Kidney (tissue), 14 donors: Measurements from ENCODE around the gene ERC2. TPM values are rescaled to one million over a fixed set of nuclear protein-coding genes. Genes with fewer than 3 reads are reported as not detected.
A peak's percentile ranks its signal among the peaks of the same experiment; 100 is the strongest.

Experiments
- DNase-seq, 5 donors: peaks; one replicate each; pipeline ENCODE4 v3.0.0-alpha.2; 2013 to 2020
- FAIRE-seq: peaks from 2 replicates; lab custom pipeline; 2012; peaks lifted over from hg19 to GRCh38; lab: Jason Lieb, UNC
- H3K27ac ChIP-seq, 2 donors: one replicate each; pipeline ENCODE4 v1.7.0; 2013; ENCODE audit warnings: low read depth in 2 of 2, low read length in 2 of 2, inconsistent platforms in 1 of 2
- H3K27me3 ChIP-seq: one replicate; pipeline ENCODE4 v1.7.1; 2013; ENCODE audit warnings: low read length, inconsistent platforms; ENCODE audit not compliant: control insufficient read depth, insufficient read depth
- H3K36me3 ChIP-seq, 3 donors: one replicate each; pipeline versions ENCODE4 v1.7.0 to v1.7.1; 2013; ENCODE audit warnings: low read length in 3 of 3, control low read depth in 1 of 3, inconsistent platforms in 1 of 3; ENCODE audit not compliant: insufficient read depth in 3 of 3, control insufficient read depth in 2 of 3
- H3K4me1 ChIP-seq, 3 donors: one replicate each; pipeline versions ENCODE4 v1.7.0 to v1.7.1; 2013; ENCODE audit warnings: low read length in 3 of 3, inconsistent platforms in 1 of 3, low read depth in 1 of 3; ENCODE audit not compliant: control insufficient read depth in 2 of 3, insufficient read depth in 2 of 3
- H3K4me3 ChIP-seq, 3 donors: one replicate each; pipeline versions ENCODE4 v1.7.0 to v1.8.1; 2013; ENCODE audit warnings: low read length in 3 of 3, control low read depth in 1 of 3, inconsistent platforms in 1 of 3
- H3K9ac ChIP-seq, 3 donors: one replicate each; pipeline versions ENCODE4 v1.7.0 to v1.7.1; 2013; ENCODE audit warnings: low read length in 3 of 3, control low read depth in 1 of 3, inconsistent platforms in 1 of 3
- H3K9me3 ChIP-seq, 3 donors: one replicate each; pipeline versions ENCODE4 v1.7.0 to v1.7.1; 2013; ENCODE audit warnings: low read length in 3 of 3, control low read depth in 1 of 3, inconsistent platforms in 1 of 3; ENCODE audit not compliant: control insufficient read depth in 2 of 3, insufficient read depth in 1 of 3
- CTCF ChIP-seq: IDR thresholded peaks from 3 replicates; pipeline ENCODE4 v1.5.1; 2012; ENCODE audit warnings: mild to moderate bottlenecking, moderate library complexity, borderline replicate concordance; ENCODE audit not compliant: insufficient read depth; ENCODE audit errors: extremely low read depth
- intact Hi-C: fragments of 100-400 bp; cut with DNase I; formaldehyde crosslinking; loops from one replicate; pipeline ENCODE4 v1.11.1; 2022
- polyA plus RNA-seq: library from polyadenylated mRNA; stranded (reverse); fragments of 350-450 nt; fragmentation: Illumina TruSeq; extraction: RNeasy Lipid Tissue Mini Kit (QIAGEN cat#74804); gene quantifications from one replicate; pipeline ENCODE4 v1.2.3, GENCODE V29; 2014; ENCODE audit warnings: low read depth, low replicate concordance; ENCODE audit not compliant: insufficient read depth
- total RNA-seq: library from RNA; stranded (reverse); fragmentation: NEBNext Ultra II Directional; extraction: Animal tissue kit (Norgen Biotek cat#: 25700); gene quantifications from one replicate; pipeline ENCODE4 v1.2.1, GENCODE V29; 2021
- donor health status: control.
- donor health status: control.
- donor health status: control.
- donor health status: control.
- donor health status: control.
- donor health status: DM: yes; HTN: yes; CAD: no.
- donor health status: Normal renal cell carcinoma (clear cell type).

Gene ERC2
- total and polyA plus RNA-seq, 2 donors from 2014 or later, result 0.92 to 3.8 TPM

DNA sequence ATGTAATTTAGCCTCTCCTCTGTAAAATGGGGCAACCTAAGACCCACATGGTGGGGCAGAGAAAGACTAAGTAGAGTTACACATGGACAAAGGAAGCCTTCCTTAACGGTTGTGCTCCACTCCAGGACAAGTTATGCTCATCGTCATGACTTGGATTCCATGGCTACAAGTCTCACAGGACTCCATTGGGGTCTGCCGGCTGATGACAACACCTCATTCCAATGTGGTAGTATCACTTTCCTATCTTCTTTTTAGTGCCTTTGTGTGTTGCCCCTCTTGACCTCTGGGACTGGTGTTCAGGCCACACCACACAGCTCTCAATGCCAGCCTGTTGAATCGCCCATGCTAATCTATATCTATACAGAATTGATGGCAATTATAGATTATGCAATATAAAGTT, 799.9 kb downstream of the ERC2 start:
- DNase-seq (no peak), FAIRE-seq (no peak)
- H3K36me3 ChIP-seq, result no peaks in the 10 kb centered on the region

GRCh38 chr3:55664387-55664786, 803.9 kb downstream of the ERC2 start:
- no peaks in the 10 kb centered on the region for H3K9me3 ChIP-seq
- intact Hi-C loops, result no loop called here
- DNase-seq, result peak in 4 of 5 donors; percentile 53 to 67 (median 60)
- no peak overlapping the region for H3K4me3 ChIP-seq
- no peaks in the 10 kb centered on the region for H3K27me3 ChIP-seq
- no peak overlapping the region for H3K27ac ChIP-seq
- no peaks in the 10 kb centered on the region for H3K4me1 ChIP-seq
- no peak overlapping the region for H3K9ac ChIP-seq
- H3K36me3 ChIP-seq, result no peaks in the 10 kb centered on the region
- FAIRE-seq, result no peak
- no peak for TF ChIP-seq CTCF

More for the DNA sequence above, 799.9 kb downstream of the ERC2 start:
- Histone ChIP-seq H3K27me3 (no peaks in the 10 kb centered on the region), H3K9ac (no peak overlapping the region), H3K9me3 (no peaks in the 10 kb centered on the region), H3K27ac (no peak overlapping the region), H3K4me3 (no peak overlapping the region), H3K4me1 (no peaks in the 10 kb centered on the region)
- intact Hi-C loops, result no loop called here
- no peak for TF ChIP-seq CTCF

- Histone ChIP-seq H3K36me3 (no peaks in the 10 kb centered on the region), H3K27ac (no peak overlapping the region), H3K4me1 (no peaks in the 10 kb centered on the region), H3K9ac (no peak overlapping the region), H3K9me3 (no peaks in the 10 kb centered on the region), H3K4me3 (no peak overlapping the region), H3K27me3 (no peaks in the 10 kb centered on the region)
- no peak for TF ChIP-seq CTCF
- no peak for DNase-seq
- no peak for FAIRE-seq
- intact Hi-C loops, result no loop called here
These were observed 805.6 kb downstream of the ERC2 start for GRCh38 chr3:55662683-55663082.

GRCh38 chr3:55661571-55661970, 806.7 kb downstream of the ERC2 start:
- Histone ChIP-seq H3K27ac (no peak overlapping the region), H3K9ac (no peak overlapping the region), H3K4me3 (no peak overlapping the region), H3K27me3 (no peaks in the 10 kb centered on the region), H3K9me3 (no peaks in the 10 kb centered on the region), H3K36me3 (no peaks in the 10 kb centered on the region), H3K4me1 (no peaks in the 10 kb centered on the region)
- DNase-seq (no peak), FAIRE-seq (no peak)
- TF ChIP-seq CTCF, result no peak
- intact Hi-C loops, result no loop called here
